Sigmoid colon (tissue), 4 donors: ENCODE results near the gene DTD2.

ENCODE experiments used
- EP300 ChIP-seq, 4 donors: sonication (generic); formaldehyde crosslinking; IDR thresholded peaks; one replicate each; pipeline ENCODE4 v1.6.1; 2017; ENCODE audit warnings: antibody characterized with exemption in 4 of 4
- POLR2A ChIP-seq, 2 donors: fragments of 450-650 bp; IDR thresholded peaks; one replicate each; pipeline ENCODE4 v1.6.1; 2016; ENCODE audit warnings: antibody characterized with exemption in 2 of 2, mild to moderate bottlenecking in 2 of 2, moderate library complexity in 2 of 2
- POLR2AphosphoS5 ChIP-seq, 4 donors: sonication (generic); formaldehyde crosslinking; IDR thresholded peaks; one replicate each; pipeline ENCODE4 v1.6.1; 2017; ENCODE audit warnings: antibody characterized with exemption in 4 of 4
- TF ChIP-seq, protein P1 (sequence below), 4 experiments: fragments of 450-650 bp in 3 of 4; fragments of 200-600 bp in 1 of 4; IDR thresholded peaks; one replicate each; pipeline ENCODE4 v1.5.1; 2016 to 2019; ENCODE audit warnings: antibody characterized with exemption in 4 of 4, mild to moderate bottlenecking in 3 of 4, moderate library complexity in 2 of 4

DNA sequence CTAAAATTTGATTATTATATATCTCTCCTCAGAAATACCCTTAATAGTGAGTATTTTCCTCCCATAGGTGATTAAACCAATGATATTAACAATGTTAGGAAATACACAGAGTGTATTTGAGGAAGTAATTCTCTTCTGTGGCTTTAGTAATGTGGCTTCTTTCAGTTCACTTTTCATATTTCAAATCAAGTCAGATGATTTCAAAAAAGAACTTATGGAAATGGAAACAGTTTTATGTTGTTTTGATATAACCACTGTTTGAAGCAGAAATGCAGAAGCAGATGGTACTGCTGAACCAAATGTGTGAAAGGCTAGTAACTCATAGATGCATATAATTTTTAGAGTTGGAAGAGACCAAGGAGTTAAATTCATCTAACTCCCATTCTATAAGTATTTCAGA lies 32.4 kb upstream of the DTD2 start:
- TF ChIP-seq, protein P1, sequence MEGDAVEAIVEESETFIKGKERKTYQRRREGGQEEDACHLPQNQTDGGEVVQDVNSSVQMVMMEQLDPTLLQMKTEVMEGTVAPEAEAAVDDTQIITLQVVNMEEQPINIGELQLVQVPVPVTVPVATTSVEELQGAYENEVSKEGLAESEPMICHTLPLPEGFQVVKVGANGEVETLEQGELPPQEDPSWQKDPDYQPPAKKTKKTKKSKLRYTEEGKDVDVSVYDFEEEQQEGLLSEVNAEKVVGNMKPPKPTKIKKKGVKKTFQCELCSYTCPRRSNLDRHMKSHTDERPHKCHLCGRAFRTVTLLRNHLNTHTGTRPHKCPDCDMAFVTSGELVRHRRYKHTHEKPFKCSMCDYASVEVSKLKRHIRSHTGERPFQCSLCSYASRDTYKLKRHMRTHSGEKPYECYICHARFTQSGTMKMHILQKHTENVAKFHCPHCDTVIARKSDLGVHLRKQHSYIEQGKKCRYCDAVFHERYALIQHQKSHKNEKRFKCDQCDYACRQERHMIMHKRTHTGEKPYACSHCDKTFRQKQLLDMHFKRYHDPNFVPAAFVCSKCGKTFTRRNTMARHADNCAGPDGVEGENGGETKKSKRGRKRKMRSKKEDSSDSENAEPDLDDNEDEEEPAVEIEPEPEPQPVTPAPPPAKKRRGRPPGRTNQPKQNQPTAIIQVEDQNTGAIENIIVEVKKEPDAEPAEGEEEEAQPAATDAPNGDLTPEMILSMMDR (IDR thresholded peaks at IDR 0.05) = no peak
- TF ChIP-seq POLR2A (IDR thresholded peaks at IDR 0.05) (no peak), EP300 (IDR thresholded peaks at IDR 0.05) (no peak), POLR2AphosphoS5 (IDR thresholded peaks at IDR 0.05) (no peak)
